ENCODE data around the gene VAMP2. TPM values are rescaled to one million over a fixed set of nuclear protein-coding genes. Genes with fewer than 3 reads are reported as not detected.

The VAMP2 gene
- total RNA-seq, 2 donors from 2014 or later, result 71.3 to 73.6 TPM

DNA sequence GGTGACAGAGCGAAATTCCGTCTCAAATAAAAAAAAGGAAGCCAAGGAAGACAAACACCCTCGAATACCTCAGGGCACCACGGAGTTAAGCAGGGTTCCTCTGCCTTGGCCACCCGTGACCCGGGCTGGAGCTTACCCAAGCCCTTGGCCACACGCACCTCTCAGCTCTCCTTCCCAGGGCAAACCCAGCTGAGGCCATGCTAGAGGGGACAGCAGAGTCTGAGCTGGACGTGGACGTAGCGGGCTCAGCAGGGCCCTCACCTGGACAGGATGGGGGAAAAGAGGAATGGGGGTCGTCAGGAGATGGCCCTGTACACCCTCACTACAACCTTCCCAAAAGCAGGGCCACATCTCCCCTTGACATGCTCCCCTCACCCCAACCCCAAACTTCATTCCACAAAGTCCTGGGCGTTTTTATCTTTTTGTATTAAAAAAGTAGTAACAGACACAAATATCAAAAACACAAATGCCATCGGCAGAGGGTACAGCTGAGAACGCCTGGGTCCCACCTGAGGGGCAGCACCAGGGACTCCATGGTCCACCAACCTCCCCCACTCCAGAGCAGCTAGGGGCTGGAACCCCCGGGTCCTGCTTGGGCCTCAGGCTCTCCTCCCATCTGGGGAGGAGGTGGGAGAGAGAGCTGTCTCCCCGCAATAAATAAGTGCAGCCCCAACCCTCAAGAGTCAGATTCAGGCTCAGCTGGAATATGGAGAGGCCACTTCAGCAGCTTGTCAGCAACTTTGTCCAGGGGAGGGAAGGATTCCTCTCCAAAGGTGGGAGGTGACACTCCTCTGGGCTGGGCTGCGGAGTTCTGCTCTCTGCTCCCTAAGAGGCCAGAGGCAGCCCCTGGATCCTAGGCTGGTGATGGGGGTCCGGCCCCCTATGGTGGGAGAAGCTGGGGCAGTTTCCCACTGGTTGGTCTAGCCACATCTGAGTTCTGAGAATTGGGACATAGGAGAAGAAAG is 22.4 kb downstream of the VAMP2 start:
- no peaks in the 10 kb centered on the region for H3K4me1 Mint-ChIP-seq (ENCODE audit: low read depth)
- H3K27ac Mint-ChIP-seq, result no peak overlapping the region
- no peaks in the 10 kb centered on the region for H3K27me3 Mint-ChIP-seq (ENCODE audit: low read depth)
- ATAC-seq (replicated peaks in 1 of 2), result no peak
- H3K4me3 Mint-ChIP-seq, result no peak overlapping the region
- H3K9me3 Mint-ChIP-seq, result no peaks in the 10 kb centered on the region
- peaks cover 7% of the 10 kb centered on the region in 2 donors for H3K36me3 Mint-ChIP-seq (ENCODE audit: insufficient read depth in 2 of 2)
- DNase-seq, result no peak

DNA sequence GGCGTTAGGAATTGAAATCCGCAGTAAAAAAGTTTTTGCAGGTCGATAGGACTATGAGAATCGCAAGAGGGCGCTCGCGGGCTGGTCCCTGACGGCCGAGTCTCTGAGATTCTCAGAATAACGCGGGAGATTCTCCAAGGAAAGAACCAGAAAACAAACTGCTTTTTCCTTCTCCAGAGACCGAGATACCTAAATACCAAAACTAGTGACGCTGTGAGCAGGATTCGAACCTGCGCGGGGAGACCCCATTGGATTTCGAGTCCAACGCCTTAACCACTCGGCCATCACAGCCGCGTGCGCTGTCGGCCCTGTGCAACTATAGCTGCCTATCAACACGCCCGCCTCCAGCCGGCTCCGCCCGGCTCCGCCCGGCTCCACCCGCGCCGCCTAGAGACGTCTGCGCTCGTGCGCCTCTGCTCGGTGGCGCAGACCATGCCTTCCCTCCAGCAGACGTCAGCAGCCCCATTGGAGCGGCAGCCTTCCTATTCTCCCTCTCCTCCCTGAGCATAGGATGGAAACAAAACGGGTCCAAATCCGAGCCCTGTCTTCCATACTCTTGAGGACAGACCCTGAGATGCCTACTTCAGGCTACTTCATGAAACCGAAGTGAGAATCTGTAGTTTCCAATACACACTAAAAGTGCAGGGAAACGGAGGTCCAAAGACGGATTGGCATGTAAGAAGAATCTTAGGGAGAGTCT is 23.9 kb downstream of the VAMP2 start:
- peak; percentile 94 for ATAC-seq (replicated peaks in 1 of 2)
- Mint-ChIP-seq H3K4me1 (ENCODE audit: low read depth) (no peaks in the 10 kb centered on the region), H3K4me3 (no peak overlapping the region), H3K27me3 (ENCODE audit: low read depth) (no peaks in the 10 kb centered on the region), H3K27ac (no peak overlapping the region), H3K9me3 (no peaks in the 10 kb centered on the region), H3K36me3 (ENCODE audit: insufficient read depth in 2 of 2) (peaks cover 5 to 7% of the 10 kb centered on the region in 2 donors)
- DNase-seq, result peak; percentile 96 to 97

DNA sequence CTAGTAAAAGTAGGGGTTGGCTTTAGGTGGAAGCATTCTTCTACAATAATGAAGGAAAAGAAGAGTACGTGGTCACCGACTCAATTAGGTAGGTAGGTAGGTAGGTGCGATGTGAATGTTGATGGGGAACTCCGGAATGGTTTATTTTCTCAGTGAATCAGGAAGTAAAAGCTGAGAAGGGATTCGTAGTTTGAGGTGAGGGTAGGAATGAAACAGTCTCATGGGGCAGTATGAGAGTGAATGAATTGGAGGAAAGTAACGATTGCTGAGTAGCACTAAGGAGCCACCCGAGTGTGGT is 24.4 kb downstream of the VAMP2 start:
- ATAC-seq (replicated peaks in 1 of 2) (no peak), DNase-seq (no peak)
- Mint-ChIP-seq H3K9me3 (no peaks in the 10 kb centered on the region), H3K4me3 (no peak overlapping the region), H3K4me1 (ENCODE audit: low read depth) (no peaks in the 10 kb centered on the region), H3K27ac (no peak overlapping the region), H3K36me3 (ENCODE audit: insufficient read depth in 2 of 2) (peaks cover 5 to 7% of the 10 kb centered on the region in 2 donors), H3K27me3 (ENCODE audit: low read depth) (no peaks in the 10 kb centered on the region)

DNA sequence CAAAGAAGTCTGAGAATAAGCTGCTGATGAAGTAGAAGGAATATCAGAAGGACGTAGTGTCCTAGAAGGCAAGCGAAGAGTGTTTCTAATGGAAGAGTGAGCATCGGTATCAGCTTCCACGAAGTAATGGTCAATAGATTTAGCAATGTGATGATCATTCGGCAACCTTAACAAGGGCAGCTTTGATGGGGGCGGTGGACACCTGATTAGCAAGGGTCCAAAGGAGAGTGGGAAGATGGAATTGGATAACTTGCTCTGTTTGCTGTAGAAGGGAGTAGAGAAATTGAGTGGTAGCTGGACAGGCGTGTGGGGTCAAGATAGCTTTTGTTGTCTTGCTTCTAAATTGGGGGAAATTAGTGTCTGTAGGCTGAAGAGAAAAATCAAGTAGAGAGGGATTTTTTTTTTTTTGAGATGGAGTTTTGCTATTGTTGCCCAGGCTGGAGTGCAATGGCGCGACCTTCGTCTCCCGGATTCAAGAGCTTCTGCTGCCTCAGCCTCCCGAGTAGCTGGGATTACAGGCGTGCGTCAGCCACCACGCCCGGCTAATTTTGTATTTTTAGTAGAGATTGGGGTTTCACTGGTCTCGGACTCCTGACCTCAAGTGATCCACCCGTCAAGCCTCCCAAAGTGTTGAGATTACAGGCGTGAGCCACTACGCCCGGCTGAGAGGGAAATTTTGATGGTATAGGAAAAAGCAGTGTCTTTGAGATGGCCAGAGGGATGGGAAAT is 24.9 kb downstream of the VAMP2 start:
- DNase-seq (no peak), ATAC-seq (replicated peaks in 1 of 2) (no peak)
- Mint-ChIP-seq H3K27me3 (ENCODE audit: low read depth) (no peaks in the 10 kb centered on the region), H3K4me3 (no peak overlapping the region), H3K4me1 (ENCODE audit: low read depth) (no peaks in the 10 kb centered on the region), H3K27ac (no peak overlapping the region), H3K9me3 (no peaks in the 10 kb centered on the region), H3K36me3 (ENCODE audit: insufficient read depth in 2 of 2) (peaks cover 5 to 7% of the 10 kb centered on the region in 2 donors)

DNA sequence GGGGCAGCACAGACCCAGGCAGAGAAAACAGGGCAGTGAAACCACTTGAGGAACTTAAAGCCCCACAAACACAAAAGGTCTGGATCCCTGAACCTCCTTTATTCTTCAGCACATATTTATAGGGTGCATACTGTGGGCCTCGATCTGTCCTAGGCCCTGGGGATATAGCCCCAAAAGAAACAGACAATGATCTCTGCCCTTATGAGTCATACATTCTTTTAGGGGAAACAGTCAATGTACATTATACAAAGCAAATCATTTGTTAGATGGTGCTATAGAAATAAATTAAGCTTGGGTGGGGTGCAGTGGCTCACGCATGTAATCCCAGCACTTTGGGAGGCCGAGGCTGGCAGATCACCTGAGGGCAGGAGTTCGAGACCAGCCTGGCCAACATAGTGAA is 28.8 kb downstream of the VAMP2 start:
- DNase-seq, result no peak
- Mint-ChIP-seq H3K4me3 (no peak overlapping the region), H3K9me3 (no peaks in the 10 kb centered on the region), H3K36me3 (ENCODE audit: insufficient read depth in 2 of 2) (no peaks in the 10 kb centered on the region), H3K27me3 (ENCODE audit: low read depth) (no peaks in the 10 kb centered on the region), H3K4me1 (ENCODE audit: low read depth) (peaks cover 6% of the 10 kb centered on the region), H3K27ac (no peak overlapping the region)
- ATAC-seq (replicated peaks in 1 of 2), result no peak

DNA sequence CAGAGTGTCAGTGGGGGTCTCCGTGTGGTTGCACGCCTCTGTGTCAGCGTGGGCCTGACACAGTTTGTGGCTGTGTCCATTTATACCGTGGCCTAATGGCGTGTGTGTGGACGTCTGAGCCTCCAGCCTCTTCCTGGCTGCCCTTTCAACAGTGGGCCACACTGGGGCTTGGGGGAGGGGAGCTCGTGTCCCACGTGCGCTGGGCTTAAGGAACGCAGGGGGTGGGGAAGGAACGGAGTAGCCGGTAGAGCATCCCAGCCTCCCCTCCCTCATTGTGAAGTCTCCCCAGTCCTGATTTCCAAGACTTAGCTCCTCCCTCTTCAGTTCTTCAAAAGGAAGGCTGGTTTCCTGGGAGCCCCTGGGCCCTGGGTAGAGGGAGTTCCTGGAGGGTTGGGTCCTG is 29.3 kb downstream of the VAMP2 start:
- H3K27ac Mint-ChIP-seq, result no peak overlapping the region
- DNase-seq (no peak), ATAC-seq (replicated peaks in 1 of 2) (no peak)
- H3K9me3 Mint-ChIP-seq, result no peaks in the 10 kb centered on the region
- H3K4me3 Mint-ChIP-seq, result no peak overlapping the region
- peaks cover 6% of the 10 kb centered on the region for H3K4me1 Mint-ChIP-seq (ENCODE audit: low read depth)
- no peaks in the 10 kb centered on the region for H3K36me3 Mint-ChIP-seq (ENCODE audit: insufficient read depth in 2 of 2)
- H3K27me3 Mint-ChIP-seq (ENCODE audit: low read depth), result no peaks in the 10 kb centered on the region

DNA sequence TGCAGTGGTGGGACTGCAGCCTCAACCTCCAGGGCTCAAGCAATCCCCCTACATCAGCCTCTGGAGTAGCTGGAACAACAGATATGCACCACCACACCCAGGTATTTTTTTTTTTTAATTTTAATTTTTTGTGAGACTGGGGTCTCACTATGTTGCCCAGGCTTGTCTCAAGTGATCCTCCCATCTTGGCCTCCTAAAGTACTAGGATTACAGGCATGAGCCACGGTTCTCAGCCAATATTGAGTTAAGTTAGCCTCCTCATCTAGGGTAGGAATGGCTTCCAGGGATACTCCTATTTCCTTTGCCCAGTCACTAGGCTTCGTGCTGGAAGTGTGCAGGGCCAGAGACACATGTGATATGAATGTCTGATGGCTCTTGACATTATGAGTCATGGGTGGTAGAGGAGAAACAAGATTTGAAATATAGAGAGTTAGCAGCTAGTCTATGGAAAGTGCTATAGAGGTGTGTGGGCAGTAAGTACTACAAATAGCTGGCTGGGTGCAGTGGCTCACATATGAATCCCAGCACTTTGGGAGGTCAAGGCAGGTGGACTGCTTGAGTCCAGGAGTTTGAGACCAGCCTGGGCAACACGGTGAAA is 30.8 kb downstream of the VAMP2 start:
- H3K9me3 Mint-ChIP-seq, result no peaks in the 10 kb centered on the region
- no peaks in the 10 kb centered on the region for H3K27me3 Mint-ChIP-seq (ENCODE audit: low read depth)
- peaks cover 11% of the 10 kb centered on the region for H3K4me1 Mint-ChIP-seq (ENCODE audit: low read depth)
- peak; percentile 61 to 67 for ATAC-seq (replicated peaks in 1 of 2)
- H3K27ac Mint-ChIP-seq, result no peak overlapping the region
- no peaks in the 10 kb centered on the region for H3K36me3 Mint-ChIP-seq (ENCODE audit: insufficient read depth in 2 of 2)
- DNase-seq, result no peak
- H3K4me3 Mint-ChIP-seq, result no peak overlapping the region

DNA sequence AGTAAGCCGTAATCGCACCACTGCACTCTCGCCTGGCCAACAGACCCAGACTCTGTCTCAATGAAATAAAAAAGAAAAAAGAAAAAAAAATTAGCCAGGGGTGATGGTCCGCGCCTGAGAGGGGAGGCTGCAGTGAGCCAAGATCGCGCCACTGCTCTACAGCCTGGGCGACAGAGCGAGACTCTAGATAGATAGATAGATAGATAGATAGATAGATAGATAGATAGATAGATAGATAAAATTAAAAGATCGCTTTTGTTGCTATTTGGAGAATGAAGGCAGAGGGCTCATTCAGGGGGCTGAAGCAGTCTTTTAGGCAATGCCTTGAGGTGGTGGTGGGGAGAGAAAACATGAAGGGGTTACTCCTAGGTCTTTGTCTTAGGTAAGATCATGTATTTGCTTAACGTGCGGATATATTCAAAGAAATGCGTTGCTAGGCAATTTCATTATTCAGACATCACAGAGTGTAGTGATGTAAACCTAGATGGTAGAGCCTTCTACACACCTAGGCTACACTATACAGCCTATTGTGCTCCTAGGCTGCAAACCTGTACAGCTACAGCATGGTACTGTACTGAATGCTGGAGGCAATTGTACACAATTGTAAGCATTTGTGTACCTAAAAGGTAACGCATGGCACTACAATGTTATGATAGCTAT is 34.5 kb downstream of the VAMP2 start:
- Mint-ChIP-seq H3K4me1 (ENCODE audit: low read depth) (peaks cover 47% of the 10 kb centered on the region), H3K4me3 (no peak overlapping the region), H3K27ac (no peak overlapping the region), H3K27me3 (ENCODE audit: low read depth) (peaks cover 16% of the 10 kb centered on the region), H3K9me3 (no peaks in the 10 kb centered on the region), H3K36me3 (ENCODE audit: insufficient read depth in 2 of 2) (peaks cover 3 to 9% of the 10 kb centered on the region in 2 donors)
- no peak for ATAC-seq (replicated peaks in 1 of 2)
- no peak for DNase-seq

DNA sequence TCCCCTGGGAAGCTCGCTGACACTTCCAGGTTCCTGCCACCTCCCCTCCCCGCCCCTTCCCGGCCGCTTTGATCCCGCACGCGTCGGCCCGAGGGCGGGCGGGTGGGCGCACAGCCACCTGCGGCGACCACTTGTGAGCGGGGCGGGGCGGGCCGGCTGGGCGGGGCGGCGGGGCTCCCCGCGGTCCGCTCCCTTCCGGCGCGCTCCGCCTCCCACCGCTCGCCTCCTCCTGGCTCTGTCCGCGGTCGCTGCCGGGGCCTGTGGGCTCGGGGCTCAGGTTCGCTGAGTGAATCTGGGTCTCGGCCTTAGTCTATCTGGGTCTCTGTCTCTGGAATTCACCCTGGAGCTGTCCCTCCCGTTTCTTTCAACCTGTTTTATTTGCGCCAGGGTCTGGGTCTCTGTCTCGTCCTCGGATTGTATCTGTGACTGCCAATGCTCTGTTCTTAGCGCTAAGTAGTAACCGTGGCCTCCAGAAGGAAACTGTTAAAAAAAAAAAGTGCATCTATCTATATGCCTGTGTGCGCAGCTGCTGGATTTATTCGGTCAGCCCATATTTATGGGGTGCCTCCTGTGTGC is 36.2 kb downstream of the VAMP2 start:
- peaks cover 3 to 12% of the 10 kb centered on the region in 2 donors for H3K36me3 Mint-ChIP-seq (ENCODE audit: insufficient read depth in 2 of 2)
- DNase-seq (peak; percentile 63 to 67), ATAC-seq (replicated peaks in 1 of 2) (peak; percentile 49 to 50)
- H3K9me3 Mint-ChIP-seq, result no peaks in the 10 kb centered on the region
- peak overlapping the region; percentile 88 to 89 for H3K4me3 Mint-ChIP-seq
- H3K27me3 Mint-ChIP-seq (ENCODE audit: low read depth), result peaks cover 25% of the 10 kb centered on the region
- peaks cover 46% of the 10 kb centered on the region for H3K4me1 Mint-ChIP-seq (ENCODE audit: low read depth)
- peak overlapping the region; percentile 84 for H3K27ac Mint-ChIP-seq

DNA sequence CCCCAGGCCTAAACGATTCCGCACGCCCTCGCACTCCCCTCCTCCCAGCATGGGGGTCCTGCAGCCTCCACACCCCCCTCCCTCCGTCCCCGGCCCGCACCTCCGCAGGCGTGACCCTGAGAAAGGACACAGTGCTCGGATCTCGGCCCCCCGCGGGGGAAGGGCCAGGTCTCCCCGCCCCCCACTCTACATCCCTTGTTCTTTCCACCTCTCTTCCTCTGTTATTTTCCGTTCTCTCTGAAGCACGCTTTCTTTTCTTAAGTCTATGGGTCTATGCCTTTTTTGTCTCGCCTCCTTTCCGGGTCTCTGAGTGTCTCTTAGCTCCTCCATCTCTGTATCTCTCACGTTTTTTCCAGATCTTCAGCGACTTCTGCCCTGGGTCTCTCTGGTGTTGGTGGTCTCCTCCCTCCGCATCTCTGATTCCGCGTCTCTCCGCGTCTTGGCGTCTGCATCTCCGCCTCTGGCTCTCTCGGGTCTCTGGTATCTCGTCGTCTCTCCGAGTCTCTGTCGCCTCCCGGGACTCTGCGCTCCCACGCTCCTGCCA is 36.7 kb downstream of the VAMP2 start:
- peak in 1 of 2 donors; percentile 34 for DNase-seq

DNA sequence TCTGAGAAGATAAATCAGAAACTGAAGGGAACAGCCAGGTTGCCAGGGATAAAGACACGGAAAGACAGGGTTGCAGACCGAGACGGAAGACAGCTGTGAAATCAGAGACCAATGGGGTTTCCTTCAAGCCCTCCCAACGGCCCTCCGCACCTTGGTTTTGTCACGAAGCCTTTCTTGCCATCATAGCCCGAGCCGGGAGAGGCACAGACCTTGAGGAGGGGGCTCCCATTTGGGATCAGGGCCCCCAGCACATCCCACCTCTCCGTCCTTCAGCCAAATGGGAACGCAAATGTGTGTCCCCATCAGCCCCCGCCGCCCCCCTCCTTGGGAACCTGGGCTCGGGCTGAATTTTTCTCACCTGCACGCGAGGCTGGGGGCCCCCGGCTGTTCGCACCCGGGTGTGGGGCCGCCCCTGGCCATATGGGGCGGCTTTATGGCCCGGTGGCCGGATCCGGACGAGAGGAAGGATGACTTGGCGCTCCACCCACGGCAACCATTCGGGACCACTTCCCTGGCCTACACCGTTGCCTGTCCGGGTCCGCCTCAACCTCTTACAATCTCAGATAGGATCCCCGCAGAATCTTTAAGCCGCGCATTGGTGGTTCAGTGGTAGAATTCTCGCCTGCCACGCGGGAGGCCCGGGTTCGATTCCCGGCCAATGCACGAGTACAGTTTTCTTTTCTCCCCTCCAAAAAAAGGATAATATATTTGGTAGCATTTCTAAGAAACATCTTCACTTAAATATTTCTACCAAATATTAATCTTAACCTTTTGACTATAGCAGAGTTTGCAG is 37.4 kb downstream of the VAMP2 start:
- ATAC-seq (replicated peaks in 1 of 2) (peak; percentile 26 to 29), DNase-seq (peak; percentile 82 to 91)
- Mint-ChIP-seq H3K27ac (peak overlapping the region; percentile 98), H3K36me3 (ENCODE audit: insufficient read depth in 2 of 2) (peaks cover 3 to 12% of the 10 kb centered on the region in 2 donors), H3K27me3 (ENCODE audit: low read depth) (peaks cover 25% of the 10 kb centered on the region), H3K9me3 (no peaks in the 10 kb centered on the region), H3K4me3 (peak overlapping the region; percentile 83 to 88), H3K4me1 (ENCODE audit: low read depth) (peaks cover 54% of the 10 kb centered on the region)

More for the DNA sequence above, 36.7 kb downstream of the VAMP2 start:
- peak overlapping the region; percentile 83 to 88 for H3K4me3 Mint-ChIP-seq
- H3K27ac Mint-ChIP-seq, result peak overlapping the region; percentile 98
- no peak for ATAC-seq (replicated peaks in 1 of 2)
- H3K36me3 Mint-ChIP-seq (ENCODE audit: insufficient read depth in 2 of 2), result peaks cover 3 to 12% of the 10 kb centered on the region in 2 donors
- no peaks in the 10 kb centered on the region for H3K9me3 Mint-ChIP-seq
- H3K27me3 Mint-ChIP-seq (ENCODE audit: low read depth), result peaks cover 25% of the 10 kb centered on the region
- H3K4me1 Mint-ChIP-seq (ENCODE audit: low read depth), result peaks cover 48% of the 10 kb centered on the region

All from activated T-cell treated with anti-CD3 and anti-CD28 coated beads, Interleukin-2, amount 50 U/mL, for 72 hours (primary cell).